HS-5 (cell line): Measurements from ENCODE around the gene EAF1.
"Not testable (repeated sequence)": the region's sequence is repeated elsewhere in the genome, so short reads cannot be mapped to it uniquely, and the experiment has no call there.

Source experiments
- DNase-seq: peaks from one replicate; pipeline ENCODE4 v3.0.0-alpha.2; 2012; ENCODE audit warnings: low read depth

Gene EAF1

GRCh38 chr3:15484551-15484950 lies 57.2 kb downstream of the EAF1 start:
- not testable (repeated sequence) for DNase-seq

GRCh38 chr3:15486020-15486419 lies 58.6 kb downstream of the EAF1 start:
- DNase-seq, result no peak

GRCh38 chr3:15486979-15487378 lies 59.6 kb downstream of the EAF1 start:
- DNase-seq, result no peak

- DNase-seq, result no peak
These were observed 60.6 kb downstream of the EAF1 start for GRCh38 chr3:15488002-15488401.

GRCh38 chr3:15490158-15490557 lies 62.8 kb downstream of the EAF1 start:
- no peak for DNase-seq

DNA sequence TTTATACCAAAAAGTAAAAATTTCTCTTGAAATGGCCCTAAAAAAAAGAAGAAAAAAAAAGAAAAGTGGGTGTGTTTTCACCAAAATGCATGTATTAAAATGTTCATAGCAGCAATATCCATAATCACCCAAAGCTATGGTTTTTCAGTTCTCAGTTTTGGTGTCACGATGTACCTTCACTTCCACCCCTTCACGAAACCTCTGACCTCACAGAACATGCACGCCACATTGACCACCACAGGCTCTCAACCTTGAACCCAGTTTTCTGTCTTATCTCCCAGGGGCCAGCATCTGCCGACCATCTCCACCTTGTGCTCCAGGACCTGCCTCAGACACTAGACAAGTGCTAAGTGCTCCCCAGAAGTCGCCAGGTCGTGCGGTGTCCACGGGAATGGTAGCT lies 63.7 kb downstream of the EAF1 start:
- DNase-seq, result no peak
